GM12872 (cell line): ENCODE measurements around the gene P2RY4.

Source experiments
- CTCF ChIP-seq: IDR thresholded peaks from 3 replicates; pipeline ENCODE4 v1.5.1; 2011; ENCODE audit warnings: low read depth, mild to moderate bottlenecking, low read length, moderate library complexity; ENCODE audit not compliant: insufficient read depth

Gene P2RY4

GRCh38 chrX:70240751-70241150 is 19.3 kb downstream of the P2RY4 start:
- TF ChIP-seq CTCF: no peak

GRCh38 chrX:70234355-70234754 is 25.6 kb downstream of the P2RY4 start, which contains the start of gene AWAT1:
Gene AWAT1 (plus strand): TSS chrX:70234655. CDS start chrX:70234696, 41 bp downstream.
- TF ChIP-seq CTCF: no peak

- TF ChIP-seq CTCF: no peak
Observed at GRCh38 chrX:70231666-70232065, 28.3 kb downstream of the P2RY4 start.

GRCh38 chrX:70226687-70227086 is 33.3 kb downstream of the P2RY4 start:
- TF ChIP-seq CTCF: no peak

- TF ChIP-seq CTCF: no peak
Observed at GRCh38 chrX:70226048-70226447, 34.0 kb downstream of the P2RY4 start.

- no peak for TF ChIP-seq CTCF
Observed at GRCh38 chrX:70219938-70220764, 39.9 kb downstream of the P2RY4 start.

- TF ChIP-seq CTCF: no peak
Observed at GRCh38 chrX:70208479-70208878, 51.5 kb downstream of the P2RY4 start.
